Activated CD8-positive, alpha-beta memory T cell treated with anti-CD3 and anti-CD28 coated beads for 48 hours (primary cell): ENCODE results near the gene SUPT4H1.

ENCODE experiments used
- DNase-seq, 3 experiments: peaks; one replicate each; pipeline ENCODE4 v3.0.0-alpha.2; 2020; ENCODE audit warnings: low read depth in 2 of 3, low spot score in 2 of 3

SUPT4H1 gene

DNA sequence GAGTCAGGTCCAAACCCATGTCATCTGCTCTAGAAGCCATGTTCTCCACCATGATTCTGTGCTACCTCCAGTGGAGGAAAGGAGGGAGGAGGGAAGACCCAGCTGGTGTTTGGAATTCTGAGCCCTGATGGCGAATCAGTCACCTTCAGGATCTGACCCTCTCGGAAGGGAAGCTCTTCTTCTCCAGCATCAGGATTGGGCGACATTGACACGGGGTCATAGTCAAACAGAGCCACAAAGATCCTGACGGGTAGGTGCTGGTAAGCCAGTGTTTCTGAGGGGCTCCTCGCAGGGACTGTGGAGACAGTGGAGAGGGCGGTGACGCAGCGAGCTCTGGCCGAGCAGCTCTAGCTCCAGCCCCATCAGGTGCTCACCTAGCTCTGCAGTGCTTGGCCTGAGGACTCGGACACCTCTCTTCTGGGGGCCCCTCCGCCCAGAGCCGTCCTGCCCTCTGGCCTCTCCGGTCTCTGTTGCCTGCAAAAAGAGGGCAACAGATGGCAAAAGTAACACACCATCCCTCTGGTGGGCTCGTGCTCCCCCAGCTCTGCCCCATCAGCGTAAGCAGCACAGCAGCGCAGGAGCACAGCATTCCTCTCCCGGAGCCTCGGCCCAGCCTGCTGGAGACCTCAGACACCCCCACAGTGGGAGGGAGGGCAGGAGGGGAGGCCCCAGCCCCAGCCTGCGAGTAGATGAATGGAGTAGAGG lies 44.4 kb downstream of the SUPT4H1 start:
- no peak for DNase-seq

GRCh38 chr17:58306131-58306951 lies 45.7 kb downstream of the SUPT4H1 start:
- DNase-seq = no peak

- no peak for DNase-seq
Measured at GRCh38 chr17:58305626-58306025, 46.4 kb downstream of the SUPT4H1 start.

DNA sequence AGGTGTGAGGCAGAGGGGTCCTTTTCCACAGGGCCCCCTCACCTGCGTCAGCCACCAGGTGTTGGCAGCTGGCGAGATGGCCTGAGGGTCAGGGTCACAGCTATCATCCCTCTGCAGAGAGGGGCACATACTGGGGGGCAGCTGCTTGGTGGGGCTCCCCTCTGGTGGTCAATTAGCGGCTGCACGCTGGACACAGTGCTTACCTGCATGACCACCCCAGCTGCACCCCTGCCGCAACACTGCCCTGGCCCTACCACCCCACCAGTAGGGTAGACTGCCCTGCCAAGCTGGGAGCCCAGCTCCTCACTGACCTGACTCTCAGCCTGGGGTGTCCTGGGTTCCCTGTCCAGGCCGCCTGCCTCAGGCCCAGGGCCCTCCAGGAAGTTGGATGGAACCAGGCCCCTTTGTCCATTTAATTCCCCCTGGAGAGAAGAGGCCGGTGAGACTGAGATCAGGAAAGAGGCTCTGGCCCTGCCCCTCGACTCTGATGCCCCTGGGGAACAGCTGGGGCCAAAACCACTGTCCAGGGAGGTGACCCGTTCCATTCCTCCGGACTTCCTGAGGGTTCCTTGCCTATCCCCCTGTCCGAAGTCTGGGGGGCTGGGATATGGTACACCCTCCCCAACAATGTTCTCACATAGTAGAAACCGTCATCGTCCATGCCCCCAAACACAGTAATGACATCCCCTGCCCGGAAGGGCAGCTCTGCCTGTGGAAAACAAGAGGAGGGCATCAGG lies 47.1 kb downstream of the SUPT4H1 start:
- DNase-seq = no peak

DNA sequence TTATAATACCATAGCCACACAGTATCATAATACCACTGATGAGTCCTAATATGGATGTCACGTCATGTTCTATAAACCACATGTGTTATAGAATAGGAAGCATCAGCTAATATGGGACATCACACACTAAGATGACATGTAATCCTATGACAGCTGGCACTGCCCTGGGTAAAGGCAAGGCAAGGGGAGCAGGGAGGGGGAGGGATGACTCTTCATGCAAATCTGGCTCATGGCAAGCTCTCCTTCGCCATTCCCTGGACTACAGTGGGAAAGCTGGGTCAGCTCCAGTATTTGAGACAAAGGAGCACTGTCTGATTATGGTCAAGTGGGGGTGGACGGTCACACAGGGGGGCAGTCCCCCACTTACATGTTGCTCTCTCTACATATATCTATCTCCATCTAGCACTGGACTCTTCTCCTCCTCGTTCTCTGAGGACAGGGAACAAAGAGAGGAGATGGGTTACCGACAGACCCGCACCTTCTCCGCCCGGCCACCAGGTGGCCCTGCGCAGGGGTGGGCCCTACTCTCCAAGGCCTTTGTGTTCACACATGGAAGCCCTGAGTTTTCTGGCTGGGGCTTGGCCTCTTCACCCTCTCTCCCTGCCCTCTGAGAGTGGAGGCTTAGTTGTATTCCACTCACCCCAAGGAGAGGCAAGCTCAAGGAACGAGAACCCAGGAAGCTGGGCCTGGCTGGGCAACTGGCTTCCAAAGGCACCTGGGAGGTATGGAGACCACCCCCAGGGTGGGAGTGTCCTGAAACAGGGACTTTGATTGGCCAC lies 47.8 kb downstream of the SUPT4H1 start:
- DNase-seq = no peak

DNA sequence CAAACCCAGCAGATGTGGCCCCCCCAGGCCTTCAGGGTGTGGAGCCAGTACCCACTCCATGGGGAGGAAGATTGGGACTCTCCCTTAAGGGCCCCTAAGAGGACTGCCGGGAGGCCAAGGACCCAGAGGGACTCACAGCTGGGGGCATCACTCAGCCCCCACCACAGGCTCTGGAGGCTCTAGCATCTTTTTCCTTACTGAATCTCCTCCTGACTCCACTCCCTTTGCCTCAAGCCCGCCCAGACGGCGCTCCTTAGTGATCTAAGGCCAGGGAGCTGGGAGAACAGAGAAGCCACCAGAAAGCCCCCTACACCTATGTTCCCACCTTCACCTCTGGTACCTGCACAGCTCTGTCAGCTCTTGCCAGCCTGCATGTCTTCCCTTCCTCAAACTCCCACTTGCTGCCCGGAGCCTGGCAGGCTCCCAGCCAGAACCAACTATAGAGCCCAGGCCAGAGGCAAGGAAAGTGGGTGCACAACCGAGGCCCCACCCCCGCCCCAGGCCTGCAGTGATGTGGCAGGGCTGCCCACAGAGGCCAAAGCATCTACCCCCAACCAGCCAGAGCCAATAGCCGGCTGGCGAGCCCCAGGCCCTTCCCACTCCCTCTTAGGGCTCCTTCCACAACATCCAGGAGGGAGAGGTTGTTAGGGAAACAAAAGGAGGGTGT lies 48.9 kb downstream of the SUPT4H1 start:
- DNase-seq = no peak

DNA sequence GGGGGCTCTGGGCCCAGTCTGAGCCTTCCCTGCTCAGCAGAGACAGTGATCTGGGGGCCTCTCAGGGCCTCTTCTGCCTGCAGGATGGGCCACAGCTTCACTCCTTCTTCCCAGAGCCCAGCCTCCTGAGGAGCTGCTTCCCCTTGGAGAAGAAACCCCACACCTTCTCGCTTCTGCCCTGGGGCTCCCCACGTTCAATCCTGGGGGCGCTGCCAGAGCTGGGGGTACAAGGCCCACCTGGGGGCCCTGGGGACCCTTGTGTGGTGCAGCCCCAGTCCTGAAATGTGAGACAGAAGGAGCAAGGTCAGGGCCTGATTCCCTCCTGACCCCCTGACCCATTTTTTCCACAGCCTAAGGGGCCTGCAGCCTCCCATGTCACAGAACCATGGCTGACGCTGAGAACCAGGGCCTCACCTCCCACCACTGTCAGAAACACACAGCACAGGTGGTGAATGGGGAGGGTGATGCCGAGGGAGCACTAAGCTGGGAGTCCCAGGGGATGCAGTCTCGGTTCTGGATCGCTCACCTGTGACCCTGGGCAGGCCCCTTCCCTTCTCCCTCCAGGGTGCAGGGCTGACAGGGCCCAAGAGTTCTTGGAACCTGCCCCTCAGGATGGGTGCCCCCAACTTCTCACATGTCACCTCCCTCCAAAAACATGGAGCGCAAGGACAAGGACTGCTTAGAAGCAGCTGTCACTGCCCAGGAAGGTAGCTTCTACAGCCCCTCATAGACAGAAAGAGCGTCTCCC lies 49.7 kb downstream of the SUPT4H1 start:
- no peak for DNase-seq

DNA sequence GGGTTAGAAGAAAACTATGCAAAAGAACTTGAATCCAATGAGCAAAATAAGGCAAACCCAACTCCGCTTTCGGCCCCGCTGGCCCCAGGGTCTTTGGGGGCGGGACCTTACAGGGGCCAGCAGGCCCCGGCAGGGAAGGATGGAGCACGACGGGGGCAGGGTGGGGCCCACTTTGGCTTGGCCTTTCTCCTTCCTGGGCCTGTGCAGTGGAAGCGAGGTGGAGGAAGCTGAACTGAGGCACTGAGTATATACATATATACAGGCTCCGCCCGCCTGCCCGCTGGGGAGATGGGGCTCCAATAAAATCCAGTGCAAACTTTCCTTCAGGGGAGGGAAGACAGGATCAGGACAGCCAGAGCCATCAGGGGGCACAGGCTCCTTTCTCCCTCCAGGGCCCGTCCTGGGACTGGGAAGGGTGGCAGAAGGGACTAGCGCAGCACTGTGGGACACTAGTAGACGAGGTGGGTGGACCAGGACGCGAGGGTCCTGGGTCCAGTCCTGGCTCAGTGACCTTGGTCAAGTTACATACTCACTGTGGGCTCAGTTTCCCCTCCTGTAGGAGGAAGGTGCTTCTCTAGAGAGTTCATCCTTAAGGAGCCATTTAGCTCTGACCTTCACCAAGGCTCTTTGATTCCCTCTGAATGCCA lies 50.4 kb downstream of the SUPT4H1 start:
- DNase-seq = no peak

- no peak for DNase-seq
Measured at GRCh38 chr17:58300336-58300735, 51.7 kb downstream of the SUPT4H1 start.
